Muscle of leg (tissue), 9 donors: ENCODE results near the gene USP35. TPM values are rescaled to one million over a fixed set of nuclear protein-coding genes. Genes with fewer than 3 reads are reported as not detected.

ENCODE experiments used
- polyA plus RNA-seq, 8 donors: library from polyadenylated mRNA; unstranded; fragments of 120-200 nt; gene quantifications; one replicate each; pipeline versions ENCODE4 v1.2.1 to v1.2.3, GENCODE V29; 2013; ENCODE audit warnings: inconsistent platforms in 1 of 8, low replicate concordance in 1 of 8; ENCODE audit not compliant: insufficient read length in 8 of 8, insufficient read depth in 1 of 8
- total RNA-seq: library from RNA; stranded (reverse); fragments of 120-200 nt; gene quantifications from one replicate; pipeline ENCODE4 v1.2.4, GENCODE V29; 2013

The USP35 gene
- total and polyA plus RNA-seq, 9 donors = 2.6 to 4.8 (median 4.0) TPM

Other genes starting within 250 kb of the USP35 start
- gene INTS4, start 194.3 kb upstream of the USP35 start, total RNA-seq = 26.4 TPM
- 10 to 100 TPM; 21.5 to 26.8 (median 23.4) TPM for gene INTS4, start 194.3 kb upstream of the USP35 start, polyA plus RNA-seq
- 0.89 TPM for gene KCTD14, start 165.6 kb upstream of the USP35 start, total RNA-seq
- gene KCTD14, start 165.6 kb upstream of the USP35 start, polyA plus RNA-seq = 1 to 10 TPM in 7 of 8 donors, under 1 TPM in 1; 0.99 to 2.0 (median 1.7) TPM
- 0.13 TPM for gene THRSP, start 125.1 kb upstream of the USP35 start, total RNA-seq
- gene THRSP, start 125.1 kb upstream of the USP35 start, polyA plus RNA-seq = 1 to 10 TPM in 1 of 8 donors, under 1 TPM in 6, not detected in 1; 0.13 to 1.3 (median 0.21) TPM
- 207 TPM for gene NDUFC2, start 109.1 kb upstream of the USP35 start, total RNA-seq
- gene NDUFC2, start 109.1 kb upstream of the USP35 start, polyA plus RNA-seq = 100 to 1,000 TPM; 140 to 202 (median 169) TPM
- 21.1 TPM for gene ALG8, start 49.3 kb upstream of the USP35 start, total RNA-seq
- gene ALG8, start 49.3 kb upstream of the USP35 start, polyA plus RNA-seq = 10 to 100 TPM; 21.7 to 30.7 (median 26.5) TPM
- gene KCTD21, start 293 bp upstream of the USP35 start, total RNA-seq = 4.9 TPM
- 1 to 10 TPM; 6.0 to 7.7 (median 6.5) TPM for gene KCTD21, start 293 bp upstream of the USP35 start, polyA plus RNA-seq
- gene GAB2, start 228.9 kb downstream of the USP35 start, total RNA-seq = 12.2 TPM
- gene GAB2, start 228.9 kb downstream of the USP35 start, polyA plus RNA-seq = 10 to 100 TPM in 7 of 8 donors, 1 to 10 TPM in 1; 9.6 to 18.8 (median 14.5) TPM